DMS153 treated with DMSO at 0.1 percent for 48 hours (cell line): Measurements from ENCODE around the gene COX19.
"Not testable (repeated sequence)": the region's sequence is repeated elsewhere in the genome, so short reads cannot be mapped to it uniquely, and the experiment has no call there.

ENCODE experiments used
- DNase-seq: peaks from one replicate; lab custom pipeline; 2025; ENCODE audit not compliant: unreplicated experiment; lab: John Stamatoyannopoulos, UW

Gene COX19

DNA sequence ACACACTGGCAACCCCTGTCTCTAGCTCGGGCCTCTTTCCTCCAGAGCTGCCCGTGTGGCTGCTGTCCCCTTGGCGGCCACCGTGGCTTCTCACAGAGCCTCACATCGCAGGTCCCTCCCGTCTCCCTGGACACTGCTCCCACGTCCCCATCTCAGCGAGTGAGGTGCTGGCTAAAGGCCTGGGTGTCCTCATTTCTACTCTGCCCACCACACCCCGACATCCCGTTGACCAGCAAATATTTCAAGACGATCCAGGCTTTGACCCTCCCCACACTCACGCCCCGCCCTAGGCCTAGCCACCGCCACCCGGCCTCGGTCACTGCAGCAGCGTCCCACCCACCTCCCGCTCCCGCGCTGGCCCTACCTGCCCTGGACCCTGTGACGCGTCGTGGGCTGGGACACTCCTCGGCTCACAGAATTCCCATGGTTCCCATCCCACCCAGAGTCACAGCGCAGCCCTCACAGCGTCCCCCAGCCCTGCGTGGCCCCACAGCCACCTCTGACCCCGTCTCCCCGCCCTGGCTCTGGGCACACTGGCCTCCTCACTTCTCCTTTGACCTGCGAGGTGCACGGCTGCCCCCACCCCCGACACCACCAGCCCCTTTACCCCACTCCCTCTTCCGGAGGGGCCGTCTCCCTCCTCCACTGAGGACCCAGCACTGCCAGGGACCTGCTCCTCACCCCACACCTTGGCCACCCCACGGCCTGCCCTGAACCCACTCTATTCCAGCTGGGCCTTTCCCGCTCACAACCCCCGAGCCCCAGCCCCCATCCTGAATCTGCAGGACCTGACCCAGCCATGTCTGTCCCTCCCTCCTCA lies 27.7 kb downstream of the COX19 start:
- DNase-seq = no peak

GRCh38 chr7:946256-946996 lies 28.9 kb downstream of the COX19 start:
- no peak for DNase-seq

GRCh38 chr7:945556-946255 lies 29.6 kb downstream of the COX19 start:
- peak; percentile 65 for DNase-seq

GRCh38 chr7:945147-945555 lies 30.2 kb downstream of the COX19 start:
- DNase-seq = no peak

GRCh38 chr7:944744-945143 lies 30.6 kb downstream of the COX19 start:
- DNase-seq = no peak

GRCh38 chr7:943793-944192 lies 31.6 kb downstream of the COX19 start:
- DNase-seq = not testable (repeated sequence)

GRCh38 chr7:940599-941408 lies 34.5 kb downstream of the COX19 start:
- DNase-seq = no peak

DNA sequence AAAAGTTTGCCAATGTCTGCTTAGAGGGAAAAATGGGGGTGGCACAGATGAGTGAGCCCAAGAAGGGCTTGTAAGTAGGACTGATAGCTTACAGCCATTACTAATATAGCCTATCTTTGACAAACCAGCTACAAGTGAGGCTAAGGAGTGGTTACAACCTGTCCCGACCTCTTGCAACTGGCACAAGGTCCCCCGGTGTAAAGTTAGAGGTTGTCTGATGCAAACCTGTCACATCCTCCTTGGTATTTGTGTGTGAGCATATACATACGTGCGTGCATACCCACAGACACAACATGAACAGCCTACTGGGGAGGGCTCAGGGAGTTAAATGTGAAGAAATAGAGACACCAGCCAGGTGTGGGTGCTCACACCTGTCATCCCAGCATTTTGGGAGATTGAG lies 35.5 kb downstream of the COX19 start:
- DNase-seq = no peak

DNA sequence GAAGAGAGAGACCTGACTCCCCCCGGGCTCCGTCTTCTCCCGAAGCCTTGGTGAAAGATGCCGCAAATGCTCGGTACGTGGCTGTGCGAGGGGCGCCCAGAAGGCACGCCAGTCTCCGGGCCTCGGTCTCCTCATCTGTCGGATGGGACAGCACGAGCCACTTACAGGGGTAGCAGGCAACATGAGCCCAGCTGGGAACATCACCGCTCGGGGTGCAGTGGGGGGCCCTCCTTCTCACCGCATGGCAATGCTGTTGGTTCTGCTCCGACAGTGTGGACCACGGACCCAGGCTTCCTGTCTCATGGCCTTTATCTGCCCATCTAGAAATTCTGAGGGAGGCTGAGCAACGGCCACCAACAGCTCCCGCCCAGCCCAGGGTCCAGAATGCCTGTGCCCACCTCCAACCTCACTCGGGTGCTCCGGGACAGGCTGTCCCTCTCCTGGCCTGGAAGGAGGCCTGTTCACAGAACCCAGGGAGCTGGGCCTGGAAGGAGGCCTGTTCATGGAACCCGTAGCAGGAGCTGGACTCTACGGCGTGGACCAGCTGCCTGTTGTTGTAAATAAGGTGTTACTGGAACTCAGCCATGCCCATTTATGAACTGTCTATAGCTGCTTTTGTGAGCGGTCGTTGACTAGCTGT lies 36.7 kb downstream of the COX19 start:
- no peak for DNase-seq

DNA sequence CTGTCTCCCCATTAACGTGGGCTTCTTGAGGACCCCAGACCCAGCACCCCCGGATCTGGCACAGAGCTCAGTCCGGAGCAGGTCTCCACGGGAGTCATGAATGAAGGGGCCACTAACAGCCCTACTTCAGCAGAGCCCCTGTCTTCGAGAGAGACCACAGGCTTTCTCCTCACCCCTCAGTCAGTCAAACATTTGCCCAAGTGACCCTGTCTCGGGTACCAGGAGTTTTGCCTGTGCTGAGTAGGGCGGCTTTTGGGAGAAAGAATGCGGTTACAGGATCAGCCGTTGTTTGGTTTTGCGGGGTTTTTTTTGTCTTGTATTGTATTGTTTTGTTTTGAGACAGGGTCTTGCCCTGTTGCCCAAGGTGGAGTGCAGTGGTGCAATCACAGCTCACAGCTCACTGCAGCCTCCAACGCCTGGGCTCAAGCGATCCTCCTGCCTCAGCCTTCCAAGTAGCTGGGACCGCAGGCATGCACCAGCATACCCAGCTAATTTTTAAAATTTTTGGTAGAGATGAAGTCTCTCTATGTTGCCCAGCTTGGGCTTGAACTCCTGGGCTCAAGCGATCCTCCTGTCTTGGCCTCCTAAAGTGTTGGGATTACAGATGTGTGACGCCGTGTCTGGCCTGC lies 37.4 kb downstream of the COX19 start:
- DNase-seq = no peak

DNA sequence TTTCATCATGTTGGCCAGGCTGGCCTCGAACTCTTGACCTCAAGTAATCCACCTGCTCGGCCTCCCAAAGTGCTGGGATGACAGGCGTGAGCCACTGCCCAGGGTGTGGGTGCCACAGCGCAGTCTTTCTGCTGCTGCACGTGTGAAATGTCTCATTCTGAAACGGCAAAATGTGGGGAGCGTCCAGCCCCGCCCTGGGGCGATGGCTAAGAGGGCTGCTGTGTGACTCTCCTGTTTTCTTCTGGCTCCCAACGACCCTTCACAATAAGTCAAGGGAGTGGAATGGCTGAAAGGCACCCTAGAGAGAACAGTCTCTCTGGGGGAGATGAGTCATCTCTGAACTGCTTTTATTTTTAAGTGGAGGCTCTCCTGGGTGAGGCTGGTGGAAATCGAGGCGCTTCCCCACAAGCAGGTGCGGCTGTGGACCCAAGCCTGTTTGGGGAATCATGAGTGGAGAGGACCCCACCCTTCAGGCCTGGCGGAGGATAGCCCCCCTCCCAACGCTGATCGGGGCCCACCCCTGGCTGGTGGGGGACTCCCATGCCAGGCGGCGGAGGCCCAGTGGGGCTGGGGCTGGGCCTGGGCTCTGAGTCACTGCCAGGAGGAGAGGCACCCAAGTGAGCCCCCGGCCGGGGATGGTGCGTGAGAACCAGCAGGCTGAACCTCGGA lies 38.8 kb downstream of the COX19 start:
- no peak for DNase-seq

GRCh38 chr7:935874-936385 lies 39.4 kb downstream of the COX19 start:
- no peak for DNase-seq

GRCh38 chr7:935164-935873 lies 40.0 kb downstream of the COX19 start:
- no peak for DNase-seq

DNA sequence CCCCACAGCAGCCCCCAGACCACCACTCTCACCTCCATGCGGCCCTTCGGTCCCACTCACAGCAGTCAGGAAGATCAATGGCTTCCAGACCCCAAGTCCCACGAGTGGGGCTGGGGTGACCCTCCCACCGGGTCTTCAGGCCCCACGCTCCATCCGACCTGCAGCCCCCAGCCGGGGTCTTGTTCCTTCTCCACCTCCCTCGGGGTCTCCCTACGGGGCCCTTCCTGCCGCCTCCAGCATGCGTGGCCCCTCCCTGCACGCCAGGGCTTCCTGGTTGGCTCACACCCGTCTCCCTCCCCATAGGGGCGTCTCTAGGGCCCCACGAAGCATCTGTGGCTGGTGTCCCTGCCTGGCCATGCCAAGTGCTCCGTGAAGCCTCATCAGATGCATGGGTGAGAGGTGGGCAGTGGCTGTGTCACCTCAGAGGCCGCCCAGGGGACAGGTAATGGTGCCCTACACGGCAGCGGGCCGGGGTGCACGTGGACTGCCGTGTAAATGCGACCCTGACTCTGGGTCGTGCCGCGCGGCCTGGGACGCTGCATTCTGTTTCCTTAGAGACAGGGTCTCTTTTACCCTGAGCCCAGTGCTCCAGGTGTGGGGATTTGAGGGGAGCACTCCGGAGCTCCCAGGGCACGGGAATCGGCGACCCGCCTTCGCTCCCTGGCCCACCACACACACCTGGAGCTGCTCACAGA lies 40.7 kb downstream of the COX19 start:
- no peak for DNase-seq

DNA sequence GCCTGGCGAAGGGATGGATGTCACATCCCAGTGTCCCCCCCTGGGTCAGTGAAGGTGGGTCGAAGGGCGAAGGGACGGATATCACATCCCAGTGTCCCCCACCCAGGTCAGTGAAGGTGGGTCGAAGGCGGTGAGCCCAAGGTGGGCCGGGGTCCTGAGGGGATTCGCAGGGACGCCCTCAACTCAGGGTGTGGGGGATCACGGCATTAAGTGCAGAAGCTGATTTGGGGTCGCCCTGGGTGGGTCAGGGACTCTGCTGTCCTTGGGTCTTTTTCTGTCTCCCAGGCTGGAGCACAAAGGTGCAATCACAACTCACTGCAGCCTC lies 42.7 kb downstream of the COX19 start:
- no peak for DNase-seq

DNA sequence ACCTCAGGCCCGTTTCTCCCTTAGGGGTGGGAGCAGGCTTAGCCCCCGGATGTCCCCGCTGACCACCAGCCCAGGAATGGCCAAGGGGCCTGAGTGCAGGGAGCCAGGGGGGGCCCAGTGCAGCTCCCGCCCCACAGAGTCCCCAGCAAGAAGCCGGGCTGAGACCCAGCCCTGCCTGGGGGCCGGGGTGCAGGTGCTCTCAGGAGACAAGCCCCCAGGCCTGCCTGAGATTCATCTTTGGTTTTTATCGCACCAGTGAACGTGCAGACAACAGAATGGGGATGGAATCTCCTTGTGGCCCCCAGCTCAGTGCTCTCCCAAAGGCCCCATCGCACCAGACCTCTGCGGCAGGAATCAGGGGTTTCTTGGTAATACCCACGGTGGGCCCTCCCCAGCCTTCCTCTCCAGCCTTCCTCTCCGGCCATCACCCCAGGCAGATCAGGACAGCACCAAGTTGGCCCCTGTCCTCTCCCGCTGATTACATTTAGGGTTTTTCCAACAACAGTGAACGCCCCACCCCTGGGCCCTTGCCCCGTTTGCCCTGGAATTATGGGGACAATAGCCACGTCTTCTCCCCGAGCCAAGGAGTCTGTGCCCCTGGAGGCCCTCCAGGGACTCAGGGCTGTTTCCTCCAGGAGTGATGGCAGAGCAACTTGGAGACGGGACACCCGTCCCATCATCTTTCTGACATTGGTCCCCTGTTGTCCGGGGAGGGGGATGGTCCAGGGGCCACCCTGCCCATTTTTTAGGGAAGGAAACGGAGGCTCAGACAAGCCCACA lies 43.3 kb downstream of the COX19 start:
- no peak for DNase-seq

GRCh38 chr7:930975-931758 lies 44.2 kb downstream of the COX19 start:
- no peak for DNase-seq
